HepG2 (cell line): Measurements from ENCODE around the gene TAS2R60. TPM values are rescaled to one million over a fixed set of nuclear protein-coding genes. Genes with fewer than 3 reads are reported as not detected.

Source experiments
- ARID3A ChIP-seq: IDR thresholded peaks from 2 replicates; pipeline ENCODE4 v1.6.1; 2012; ENCODE audit warnings: low read depth, low read length, improper control_type of control experiment
- ARNTL ChIP-seq: sonication (generic); formaldehyde crosslinking; IDR thresholded peaks from 2 replicates; pipeline ENCODE4 v1.4.0; 2020; ENCODE audit warnings: mild to moderate bottlenecking, missing genetic modification reagents
- ATF4 ChIP-seq, 2 experiments: fragments of 450-650 bp in 1 of 2; sonication (generic) in 1 of 2; formaldehyde crosslinking; IDR thresholded peaks; 2 replicates each; pipeline versions ENCODE4 v1.5.0 to v1.8.0; 2020 to 2022; ENCODE audit warnings: mild to moderate bottlenecking in 1 of 2, missing genetic modification reagents in 1 of 2
- CTCF ChIP-seq: sonication (generic); formaldehyde crosslinking; IDR thresholded peaks from 2 replicates; pipeline ENCODE4 v1.5.0; 2020; ENCODE audit warnings: mild to moderate bottlenecking, missing genetic modification reagents, moderate library complexity
- DMAP1 ChIP-seq: IDR thresholded peaks from 2 replicates; pipeline ENCODE4 v1.6.1; 2016
- EED ChIP-seq: sonication (generic); formaldehyde crosslinking; IDR thresholded peaks from 2 replicates; pipeline ENCODE4 v1.5.0; 2020; ENCODE audit warnings: mild to moderate bottlenecking, missing genetic modification reagents
- FOXJ3 ChIP-seq: sonication (generic); formaldehyde crosslinking; IDR thresholded peaks from 2 replicates; pipeline ENCODE4 v1.4.0; 2020; ENCODE audit warnings: missing genetic modification reagents, mild to moderate bottlenecking, borderline replicate concordance
- GTF2F1 ChIP-seq: fragments of 150-350 bp; IDR thresholded peaks from 2 replicates; pipeline ENCODE4 v1.6.1; 2014; ENCODE audit warnings: low read length
- HOXA3 ChIP-seq: sonication (generic); formaldehyde crosslinking; IDR thresholded peaks from 2 replicates; pipeline ENCODE4 v1.5.0; 2020; ENCODE audit warnings: missing genetic modification reagents
- IKZF4 ChIP-seq: sonication (generic); formaldehyde crosslinking; IDR thresholded peaks from 2 replicates; pipeline ENCODE4 v1.5.1; 2020; ENCODE audit warnings: borderline replicate concordance, mild to moderate bottlenecking, low read depth, missing genetic modification reagents; ENCODE audit errors: not compliant biosample characterization
- MEIS1 ChIP-seq: sonication (generic); formaldehyde crosslinking; IDR thresholded peaks from 2 replicates; pipeline ENCODE4 v1.9.0; 2021; ENCODE audit warnings: mild to moderate bottlenecking, missing genetic modification reagents, moderate library complexity, borderline replicate concordance
- PCBP2 ChIP-seq: fragments of 200-400 bp; formaldehyde crosslinking; optimal IDR thresholded peaks from 2 replicates; pipeline ENCODE3; 2018; ENCODE audit warnings: low read length, low read depth; ENCODE audit not compliant: poor library complexity, severe bottlenecking
- PPARG ChIP-seq: conservative IDR thresholded peaks from 2 replicates; pipeline ENCODE4 v1.6.1; 2016; ENCODE audit warnings: missing biosample characterization, missing genetic modification reagents
- RAD21 ChIP-seq: fragments of 450-650 bp; formaldehyde crosslinking; IDR thresholded peaks from 2 replicates; pipeline ENCODE4 v1.5.0; 2020; ENCODE audit warnings: mild to moderate bottlenecking
- SMC3 ChIP-seq: IDR thresholded peaks from 2 replicates; pipeline ENCODE4 v1.6.1; 2011; ENCODE audit warnings: low read length, improper control_type of control experiment
- SNAPC2 ChIP-seq: sonication (generic); formaldehyde crosslinking; IDR thresholded peaks from 2 replicates; pipeline ENCODE4 v1.8.1; 2022; ENCODE audit warnings: mild to moderate bottlenecking, missing genetic modification reagents
- SOX6 ChIP-seq, 2 experiments: fragments of 450-650 bp in 1 of 2; sonication (generic) in 1 of 2; formaldehyde crosslinking in 1 of 2; IDR thresholded peaks; 2 replicates each; pipeline versions ENCODE4 v1.4.0 to v1.6.1; 2017 to 2020; ENCODE audit warnings: antibody characterized with exemption in 1 of 2, mild to moderate bottlenecking in 1 of 2, missing genetic modification reagents in 1 of 2
- YEATS2 ChIP-seq: sonication (generic); formaldehyde crosslinking; IDR thresholded peaks from 2 replicates; pipeline ENCODE4 v1.4.0; 2020; ENCODE audit warnings: missing genetic modification reagents, borderline replicate concordance
- ZC3H13 ChIP-seq: sonication (generic); formaldehyde crosslinking; IDR thresholded peaks from 2 replicates; pipeline ENCODE4 v1.8.1; 2023; ENCODE audit warnings: mild to moderate bottlenecking, missing genetic modification reagents, moderate library complexity
- ZMYM4 ChIP-seq: sonication (generic); formaldehyde crosslinking; IDR thresholded peaks from 2 replicates; pipeline ENCODE4 v1.8.1; 2023; ENCODE audit warnings: mild to moderate bottlenecking, missing genetic modification reagents
- ZNF333 ChIP-seq: sonication (generic); formaldehyde crosslinking; IDR thresholded peaks from 2 replicates; pipeline ENCODE4 v1.4.0; 2020; ENCODE audit warnings: mild to moderate bottlenecking, missing genetic modification reagents, borderline replicate concordance
- ZNF839 ChIP-seq: sonication (generic); formaldehyde crosslinking; IDR thresholded peaks from 2 replicates; pipeline ENCODE4 v1.4.0; 2020; ENCODE audit warnings: missing genetic modification reagents, mild to moderate bottlenecking, borderline replicate concordance
- ZNF850 ChIP-seq: sonication (generic); formaldehyde crosslinking; conservative IDR thresholded peaks from 2 replicates; pipeline ENCODE4 v1.9.0; 2021; ENCODE audit warnings: mild to moderate bottlenecking, missing genetic modification reagents
- polyA plus RNA-seq, 8 experiments: library from polyadenylated mRNA; depleted of rRNA in 3 of 8; stranded (reverse) in 7 of 8; unstranded in 1 of 8; fragments of >200 nt; fragmentation: Illumina TruSeq in 4 of 8; extraction: Trizol in 4 of 8; gene quantifications; 2 replicates each; pipeline versions ENCODE4 v1.2.1 to v1.2.3, GENCODE V29; 2011 to 2016; ENCODE audit warnings: low read depth in 4 of 8, missing spikeins in 1 of 8, mixed read lengths in 1 of 8; ENCODE audit not compliant: insufficient read depth in 1 of 8
- total RNA-seq, 5 experiments: library from RNA; depleted of rRNA; stranded (reverse); fragments of >200 nt; fragmentation: Illumina TruSeq; extraction: Trizol; gene quantifications; 2 replicates each; pipeline ENCODE4 v1.2.3, GENCODE V29; 2016; ENCODE audit warnings: low read depth in 1 of 5

TAS2R60 gene
- total and polyA plus RNA-seq, 2 of the 13 experiments (the other 11 are each of a cell fraction or from before 2014, with no cell fraction given) = not detected

- TF ChIP-seq RAD21 (CRISPR knock-in tag) (peak; percentile 53; the same call in 1 of the 2 replicates), ATF4 (CRISPR knock-in tag; IDR thresholded peaks at IDR 0.05) (no peak), IKZF4 (CRISPR knock-in tag) (no peak), ZNF850 (CRISPR knock-in tag) (no peak), SMC3 (peak; percentile 74), PCBP2 (no peak), ARID3A (peak; percentile 50; the same call in 1 of the 2 replicates), DMAP1 (CRISPR knock-in tag) (no peak), ZNF839 (CRISPR knock-in tag) (no peak), MEIS1 (CRISPR knock-in tag) (no peak), GTF2F1 (no peak), ZC3H13 (no peak), SNAPC2 (no peak), FOXJ3 (no peak), SOX6 (IDR thresholded peaks at IDR 0.05) (no peak), SOX6 (CRISPR knock-in tag; IDR thresholded peaks at IDR 0.05) (no peak), CTCF (CRISPR knock-in tag) (peak; percentile 69), HOXA3 (CRISPR knock-in tag) (no peak), ARNTL (CRISPR knock-in tag) (no peak), PPARG (CRISPR knock-in tag) (peak; percentile 76), ZMYM4 (CRISPR knock-in tag) (no peak), EED (CRISPR knock-in tag) (no peak), YEATS2 (CRISPR knock-in tag) (no peak), ZNF333 (CRISPR knock-in tag) (no peak)
Measured at GRCh38 chr7:143416565-143417149, 26.6 kb upstream of the TAS2R60 start (continued).
